GM18907 (cell line): Measurements from ENCODE around the gene DOCK3.

Source experiments
- ATAC-seq: cut with Tn5 transposase; IDR thresholded peaks from one replicate; pipeline ENCODE4 v1.9.1; 2021; ENCODE audit warnings: mild to moderate bottlenecking, moderate library complexity; ENCODE audit not compliant: unreplicated experiment

Gene DOCK3, protein sequence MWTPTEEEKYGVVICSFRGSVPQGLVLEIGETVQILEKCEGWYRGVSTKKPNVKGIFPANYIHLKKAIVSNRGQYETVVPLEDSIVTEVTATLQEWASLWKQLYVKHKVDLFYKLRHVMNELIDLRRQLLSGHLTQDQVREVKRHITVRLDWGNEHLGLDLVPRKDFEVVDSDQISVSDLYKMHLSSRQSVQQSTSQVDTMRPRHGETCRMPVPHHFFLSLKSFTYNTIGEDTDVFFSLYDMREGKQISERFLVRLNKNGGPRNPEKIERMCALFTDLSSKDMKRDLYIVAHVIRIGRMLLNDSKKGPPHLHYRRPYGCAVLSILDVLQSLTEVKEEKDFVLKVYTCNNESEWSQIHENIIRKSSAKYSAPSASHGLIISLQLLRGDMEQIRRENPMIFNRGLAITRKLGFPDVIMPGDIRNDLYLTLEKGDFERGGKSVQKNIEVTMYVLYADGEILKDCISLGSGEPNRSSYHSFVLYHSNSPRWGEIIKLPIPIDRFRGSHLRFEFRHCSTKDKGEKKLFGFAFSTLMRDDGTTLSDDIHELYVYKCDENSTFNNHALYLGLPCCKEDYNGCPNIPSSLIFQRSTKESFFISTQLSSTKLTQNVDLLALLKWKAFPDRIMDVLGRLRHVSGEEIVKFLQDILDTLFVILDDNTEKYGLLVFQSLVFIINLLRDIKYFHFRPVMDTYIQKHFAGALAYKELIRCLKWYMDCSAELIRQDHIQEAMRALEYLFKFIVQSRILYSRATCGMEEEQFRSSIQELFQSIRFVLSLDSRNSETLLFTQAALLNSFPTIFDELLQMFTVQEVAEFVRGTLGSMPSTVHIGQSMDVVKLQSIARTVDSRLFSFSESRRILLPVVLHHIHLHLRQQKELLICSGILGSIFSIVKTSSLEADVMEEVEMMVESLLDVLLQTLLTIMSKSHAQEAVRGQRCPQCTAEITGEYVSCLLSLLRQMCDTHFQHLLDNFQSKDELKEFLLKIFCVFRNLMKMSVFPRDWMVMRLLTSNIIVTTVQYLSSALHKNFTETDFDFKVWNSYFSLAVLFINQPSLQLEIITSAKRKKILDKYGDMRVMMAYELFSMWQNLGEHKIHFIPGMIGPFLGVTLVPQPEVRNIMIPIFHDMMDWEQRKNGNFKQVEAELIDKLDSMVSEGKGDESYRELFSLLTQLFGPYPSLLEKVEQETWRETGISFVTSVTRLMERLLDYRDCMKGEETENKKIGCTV (N-terminal part only)

GRCh38 chr3:50674349-50675178 lies at the start of gene DOCK3:
Gene DOCK3, plus strand, starts transcription at chr3:50674927. Its CDS starts 337 bp downstream, at chr3:50675264.
- ATAC-seq = no peak

DNA sequence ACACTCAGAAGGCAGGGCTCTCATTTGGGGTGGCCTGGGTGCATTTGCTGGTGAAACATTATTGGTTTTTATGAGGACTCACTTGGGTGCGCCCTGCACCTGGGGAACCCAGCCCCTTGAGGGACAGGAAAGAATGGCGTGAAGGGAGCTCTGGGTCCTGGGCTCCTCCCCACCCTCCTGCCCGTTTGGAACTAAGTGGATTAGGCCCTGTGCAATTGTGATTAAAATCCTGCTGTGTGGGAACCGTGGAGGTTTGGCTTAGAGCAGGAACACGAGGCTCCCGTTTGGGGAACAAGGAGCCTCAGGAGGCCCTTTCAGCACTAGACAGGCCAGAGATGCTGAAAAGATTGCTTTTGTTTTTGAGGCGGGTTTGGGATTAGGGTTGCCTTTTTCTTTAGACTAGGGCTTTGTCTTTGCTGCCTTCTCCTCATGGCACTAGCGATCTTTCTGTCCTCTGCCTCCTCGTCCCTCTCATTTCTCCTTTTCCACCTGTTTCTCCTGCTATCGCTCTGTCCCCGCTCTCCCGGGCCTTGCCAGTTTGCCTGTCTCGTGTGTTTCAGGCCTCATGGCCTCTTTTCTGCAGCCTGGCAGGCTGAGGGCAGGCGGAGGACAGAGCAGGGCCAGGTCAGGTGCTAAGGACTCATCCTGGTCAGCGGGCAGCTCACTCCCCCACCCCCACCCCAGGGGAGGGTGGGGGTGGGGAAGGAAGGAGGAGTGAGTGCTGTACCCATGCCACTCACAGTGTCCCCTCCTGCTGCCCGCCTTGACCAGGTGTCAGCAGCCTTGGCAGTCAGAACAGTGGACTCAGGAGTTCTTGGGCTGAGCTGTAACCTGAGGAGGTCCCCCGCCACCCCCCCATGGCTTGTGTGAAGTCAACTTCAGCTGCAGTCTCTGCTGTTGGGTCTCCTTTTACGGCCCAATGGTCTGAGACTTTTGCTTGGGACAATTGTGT lies 49.2 kb upstream of the DOCK3 start:
- no peak for ATAC-seq

GRCh38 chr3:50626401-50626800 lies 48.3 kb upstream of the DOCK3 start:
- ATAC-seq = no peak

- no peak for ATAC-seq
These were observed 47.2 kb upstream of the DOCK3 start for GRCh38 chr3:50627407-50628051.

- ATAC-seq = no peak
These were observed 46.1 kb upstream of the DOCK3 start for GRCh38 chr3:50628601-50629000.

DNA sequence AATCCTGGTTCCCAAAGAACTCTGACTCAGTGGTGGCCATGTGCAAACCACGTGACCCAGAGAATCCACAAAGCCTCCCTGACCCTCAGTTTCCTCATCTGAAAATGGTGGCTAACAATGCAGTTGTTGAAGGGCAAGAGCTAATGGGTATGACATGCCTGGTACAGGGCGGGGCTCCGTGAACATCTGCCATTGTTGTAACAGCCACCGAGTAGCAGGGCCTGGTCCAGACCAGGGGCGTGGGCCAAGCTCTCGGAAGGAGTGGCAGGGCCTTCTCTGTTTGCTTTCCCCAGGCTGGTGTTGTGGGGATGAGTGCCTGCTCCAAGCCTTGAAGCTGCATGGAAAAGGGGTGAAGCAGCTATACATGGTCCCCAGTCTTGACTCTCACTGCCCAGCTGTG lies 44.3 kb upstream of the DOCK3 start:
- ATAC-seq = no peak

GRCh38 chr3:50630877-50631276 lies 43.9 kb upstream of the DOCK3 start:
- no peak for ATAC-seq

DNA sequence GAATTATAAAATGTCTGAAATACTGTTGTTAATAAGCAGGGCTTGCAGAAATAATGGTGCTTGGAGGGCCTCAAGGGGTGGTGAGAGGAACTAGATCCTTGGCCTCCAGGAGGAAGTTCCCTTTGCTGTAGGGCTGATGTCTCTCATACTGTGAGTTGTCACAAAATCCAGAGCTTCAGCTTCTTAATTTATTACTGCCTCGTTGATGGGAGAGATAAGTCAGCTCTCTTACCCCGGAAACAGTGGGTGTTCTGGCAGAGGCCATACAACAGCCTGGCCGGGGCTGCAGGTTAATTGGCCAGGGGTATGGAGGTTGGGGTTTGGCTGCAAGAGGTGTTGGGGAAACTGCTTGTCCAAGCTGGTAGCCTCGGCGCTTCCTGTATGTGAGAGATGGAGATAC lies 42.3 kb upstream of the DOCK3 start:
- ATAC-seq = no peak

- no peak for ATAC-seq
These were observed 41.4 kb upstream of the DOCK3 start for GRCh38 chr3:50633230-50633790.

GRCh38 chr3:50635066-50635465 lies 39.7 kb upstream of the DOCK3 start:
- ATAC-seq = no peak

- ATAC-seq = no peak
These were observed 37.7 kb upstream of the DOCK3 start for GRCh38 chr3:50637011-50637410.

DNA sequence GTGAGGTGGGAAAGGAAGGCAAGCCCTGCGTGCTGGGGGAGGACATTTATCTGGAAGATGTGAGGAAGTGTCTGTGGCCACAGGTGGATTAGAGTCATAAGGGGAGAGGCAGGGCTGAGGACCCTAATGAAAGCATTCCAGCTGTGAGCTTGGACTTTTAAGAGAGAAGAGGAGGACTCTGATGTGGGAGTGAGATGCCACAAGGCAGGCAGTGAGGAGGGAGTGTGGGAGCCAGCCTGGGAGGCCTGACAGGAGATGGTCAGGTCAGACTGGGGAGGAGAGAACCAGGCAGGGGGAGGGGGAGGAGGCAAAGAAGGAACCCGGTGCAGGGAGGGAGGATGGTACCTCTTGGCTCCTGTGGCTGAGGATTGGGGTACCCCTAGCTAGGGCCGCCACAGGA lies 36.8 kb upstream of the DOCK3 start:
- no peak for ATAC-seq

DNA sequence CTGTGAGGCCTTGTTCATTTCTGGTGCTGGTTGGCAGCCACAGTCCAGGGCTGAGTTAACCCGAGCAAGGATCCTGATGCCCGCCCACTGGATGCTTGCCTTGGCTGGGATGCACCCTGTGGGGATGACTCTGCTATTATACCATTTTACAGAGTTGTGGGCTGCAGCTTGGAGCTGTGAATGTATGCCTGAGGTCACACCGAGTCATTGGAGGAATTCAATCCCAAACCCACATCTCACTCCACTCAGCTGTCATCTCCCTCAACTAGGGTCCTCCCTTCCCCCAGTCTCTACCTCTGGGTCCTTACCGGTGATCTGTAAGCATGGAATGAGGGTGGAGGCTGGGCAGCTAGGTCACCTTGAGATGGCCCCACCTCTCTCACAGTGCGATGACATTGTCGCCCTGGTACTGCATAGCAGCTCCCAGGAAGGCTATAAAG lies 35.7 kb upstream of the DOCK3 start:
- ATAC-seq = no peak

DNA sequence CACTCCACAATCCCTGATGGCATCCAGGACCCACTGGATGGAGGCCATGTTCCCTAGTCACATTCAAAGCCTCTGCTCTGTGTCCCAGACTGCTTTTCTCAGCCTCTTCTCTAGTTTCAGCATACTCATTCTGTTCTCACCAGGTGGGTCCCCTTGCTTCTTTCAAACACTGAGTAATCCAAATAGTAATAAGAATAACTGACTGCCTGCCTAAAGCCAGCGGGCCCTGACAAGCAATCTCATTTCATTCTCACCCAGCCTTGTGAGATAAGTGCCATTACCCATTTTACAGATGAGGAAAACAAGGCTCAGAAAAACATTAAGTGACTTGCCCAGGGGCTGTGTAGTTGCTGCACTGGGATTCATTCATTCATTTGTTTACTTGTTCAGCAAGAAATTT lies 32.3 kb upstream of the DOCK3 start:
- no peak for ATAC-seq

GRCh38 chr3:50644561-50644960 lies 30.2 kb upstream of the DOCK3 start:
- no peak for ATAC-seq

- no peak for ATAC-seq
These were observed 29.3 kb upstream of the DOCK3 start for GRCh38 chr3:50645378-50645777.

DNA sequence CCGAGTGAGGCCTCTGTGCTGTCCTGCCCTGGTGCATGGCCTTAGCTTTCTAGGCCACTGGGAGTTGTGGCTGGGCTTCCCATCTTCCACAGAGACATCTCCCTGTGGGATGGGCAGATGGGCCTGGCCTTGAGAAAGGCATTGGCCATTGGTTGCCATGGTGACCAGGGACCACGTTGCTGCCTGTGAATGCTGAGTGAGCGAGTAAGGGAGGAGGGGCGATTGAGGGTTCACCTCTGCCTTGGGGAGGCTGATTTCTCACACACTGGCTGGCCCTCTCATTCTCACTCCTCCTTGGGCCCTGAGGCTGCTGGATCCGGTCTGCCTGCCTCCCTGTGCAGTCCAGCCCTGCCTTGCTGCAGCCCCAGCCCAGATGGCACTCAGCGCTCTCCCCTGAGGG lies 26.4 kb upstream of the DOCK3 start:
- ATAC-seq = no peak

- ATAC-seq = no peak
These were observed 25.8 kb upstream of the DOCK3 start for GRCh38 chr3:50648944-50649343.
